IgD-negative memory B cell (primary cell): ENCODE results near the gene XPO5. TPM values are rescaled to one million over a fixed set of nuclear protein-coding genes. Genes with fewer than 3 reads are reported as not detected.
A peak's percentile ranks its signal among the peaks of the same experiment; 100 is the strongest.

Experiments used
- H3K27ac Mint-ChIP-seq, 3 donors: one replicate each; pipeline ENCODE4 v1.8.0; 2020 to 2022; ENCODE audit warnings: mild to moderate bottlenecking in 3 of 3, mixed read lengths in 3 of 3, moderate library complexity in 1 of 3
- H3K27me3 Mint-ChIP-seq: one replicate; pipeline ENCODE4 v1.8.0; 2021; ENCODE audit warnings: mixed read lengths
- H3K36me3 Mint-ChIP-seq: one replicate; pipeline ENCODE4 v1.8.0; 2020; ENCODE audit warnings: mild to moderate bottlenecking, mixed read lengths
- H3K4me1 Mint-ChIP-seq, 3 donors: one replicate each; pipeline ENCODE4 v1.8.0; 2020 to 2022; ENCODE audit warnings: mixed read lengths in 3 of 3, mild to moderate bottlenecking in 1 of 3
- H3K4me3 Mint-ChIP-seq, 4 donors: one replicate each; pipeline ENCODE4 v1.8.0; 2020 to 2022; ENCODE audit warnings: mild to moderate bottlenecking in 4 of 4, mixed read lengths in 4 of 4, moderate library complexity in 3 of 4
- H3K9me3 Mint-ChIP-seq, 3 donors: one replicate each; pipeline ENCODE4 v1.8.0; 2020 to 2021; ENCODE audit warnings: mixed read lengths in 3 of 3, mild to moderate bottlenecking in 1 of 3
- polyA plus RNA-seq: library from polyadenylated mRNA; unstranded; fragments of 300-500 nt; fragmentation: Illumina TruSeq; gene quantifications from one replicate; pipeline ENCODE4 v1.2.3, GENCODE V29; 2021

Gene XPO5
- polyA plus RNA-seq, 1 donor from 2014 or later: 7.7 TPM

DNA sequence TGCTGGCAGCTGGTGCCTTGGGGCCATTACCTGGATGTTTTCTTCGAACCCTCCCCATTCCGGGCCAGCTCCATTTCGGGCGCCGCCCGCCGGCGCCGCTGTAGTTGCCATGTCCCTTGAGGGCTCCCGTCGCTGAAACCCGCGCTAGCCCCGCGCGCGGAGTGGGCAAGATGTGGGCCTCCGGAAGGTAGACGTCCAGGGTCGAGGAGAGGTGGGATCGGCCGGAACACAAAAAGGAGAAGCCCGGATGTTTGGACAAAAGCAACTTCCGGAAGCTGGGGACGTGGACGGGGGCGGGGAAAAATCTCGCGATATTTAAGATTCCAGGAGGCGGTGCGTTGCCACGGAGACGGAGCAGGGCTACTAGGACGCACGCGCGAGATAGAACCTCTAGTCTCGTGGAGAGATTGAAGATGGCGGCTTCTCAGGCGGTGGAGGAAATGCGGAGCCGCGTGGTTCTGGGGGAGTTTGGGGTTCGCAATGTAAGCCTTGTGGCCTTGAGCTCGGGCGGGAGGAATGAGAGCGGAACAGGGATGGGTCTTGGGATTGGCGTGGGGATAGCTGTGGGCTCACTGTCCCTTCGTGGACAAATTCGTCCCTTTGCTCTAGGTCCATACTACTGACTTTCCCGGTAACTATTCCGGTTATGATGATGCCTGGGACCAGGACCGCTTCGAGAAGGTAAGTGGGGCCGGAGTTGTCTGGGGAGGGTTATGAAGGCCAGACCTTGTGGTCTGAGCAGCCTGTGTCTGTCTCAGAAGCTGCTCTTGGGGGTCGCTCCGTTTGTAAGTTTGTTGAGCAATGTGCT lies 58.9 kb downstream of the XPO5 start, which contains the start of the genes POLR1C and YIPF3:
Gene POLR1C, plus strand, starts transcription at position 393 of the 808 bp plus-strand sequence. Its CDS starts 21 bp downstream, at position 414.
Gene YIPF3, minus strand, starts transcription at position 230 of the 808 bp plus-strand sequence. Its CDS starts 119 bp downstream, at position 111.
- Mint-ChIP-seq H3K36me3 (peaks cover 6% of the 10 kb centered on the region), H3K4me3 (no peak within 1 kb of the TSS), H3K4me1 (peaks cover 6 to 24% (median 24%) of the 10 kb centered on the region in 3 donors), H3K27me3 (no peaks in the 10 kb centered on the region), H3K27ac (no peak within 1 kb of the TSS), H3K9me3 (no peaks in the 10 kb centered on the region)

DNA sequence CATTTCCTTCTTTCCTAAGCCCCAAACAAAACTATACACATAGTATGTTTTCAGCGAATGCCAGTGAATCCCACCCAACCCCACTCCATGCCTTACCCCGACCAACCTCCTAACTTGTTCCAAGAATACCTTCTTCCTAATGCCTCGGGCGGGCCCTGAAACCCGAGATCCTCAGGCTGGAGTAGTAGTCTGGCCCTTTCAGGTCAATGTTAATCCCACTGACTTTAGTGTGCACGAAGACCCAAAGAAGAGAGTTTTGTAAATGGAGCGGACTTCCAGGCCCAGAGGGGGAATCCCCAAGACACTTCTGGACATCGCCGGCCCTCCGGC lies 59.5 kb downstream of the XPO5 start:
- peaks cover 10 to 29% (median 26%) of the 10 kb centered on the region in 3 donors for H3K4me1 Mint-ChIP-seq
- H3K36me3 Mint-ChIP-seq: peaks cover 6% of the 10 kb centered on the region
- H3K27me3 Mint-ChIP-seq: no peaks in the 10 kb centered on the region
- H3K27ac Mint-ChIP-seq: no peak overlapping the region
- H3K4me3 Mint-ChIP-seq: no peak overlapping the region
- H3K9me3 Mint-ChIP-seq: no peaks in the 10 kb centered on the region

DNA sequence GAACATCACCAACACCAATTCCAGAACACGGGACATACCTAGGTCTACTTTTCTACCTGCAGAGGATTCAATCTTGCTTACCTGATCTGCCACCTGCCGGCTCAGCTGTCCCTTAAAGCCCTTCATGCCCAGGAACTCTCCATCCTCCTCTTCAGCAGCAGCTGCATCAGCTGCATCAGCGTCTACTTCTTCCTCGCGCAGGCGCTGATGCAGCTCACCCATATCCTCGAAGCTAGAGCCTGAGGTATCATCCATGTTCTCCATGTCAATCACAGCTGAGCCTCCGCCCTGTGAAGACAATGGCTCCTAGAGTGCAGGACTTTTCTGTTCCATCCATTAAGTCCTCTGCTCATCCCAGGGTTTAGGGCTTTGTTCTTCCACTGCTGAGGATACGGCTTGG lies 60.0 kb downstream of the XPO5 start:
- Mint-ChIP-seq H3K27ac (no peak overlapping the region), H3K4me1 (peaks cover 10 to 29% (median 26%) of the 10 kb centered on the region in 3 donors), H3K27me3 (no peaks in the 10 kb centered on the region), H3K36me3 (peaks cover 6% of the 10 kb centered on the region), H3K9me3 (no peaks in the 10 kb centered on the region), H3K4me3 (no peak overlapping the region)

DNA sequence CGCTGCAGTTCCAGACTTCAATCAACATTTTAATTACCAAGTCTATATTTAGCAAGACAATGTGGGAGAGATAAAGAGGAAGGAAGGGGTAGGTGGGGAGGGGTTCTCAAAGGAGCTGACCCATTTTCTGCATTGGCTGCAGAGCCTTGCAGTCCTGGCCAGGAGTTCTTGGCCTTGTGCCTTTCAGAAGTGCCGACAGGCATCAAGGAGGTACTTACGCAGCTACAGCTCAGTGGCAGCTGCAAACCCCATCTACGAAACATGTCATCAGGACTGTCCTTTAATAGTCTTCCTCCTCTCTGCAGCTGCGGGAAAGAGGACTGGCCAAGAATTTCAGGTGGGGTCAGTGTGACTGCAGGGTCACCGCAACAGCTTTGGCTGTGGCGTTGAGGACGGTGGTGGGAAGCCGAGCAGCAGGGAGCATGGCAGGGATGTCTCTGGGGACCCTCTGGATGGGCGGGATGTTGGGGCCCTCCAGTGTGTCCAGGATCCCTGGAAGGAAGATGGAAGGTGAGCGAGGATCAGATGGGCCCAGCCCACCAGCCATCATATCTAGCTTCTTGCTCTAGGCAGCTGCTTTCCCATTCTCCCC lies 63.9 kb downstream of the XPO5 start:
- Mint-ChIP-seq H3K27ac (peak overlapping the region in 1 of 3 donors; percentile 52), H3K4me1 (peaks cover 17 to 38% (median 31%) of the 10 kb centered on the region in 3 donors), H3K36me3 (peaks cover 6% of the 10 kb centered on the region)

GRCh38 chr6:43510827-43511163 lies 65.0 kb downstream of the XPO5 start:
- Mint-ChIP-seq H3K4me1 (peaks cover 11 to 34% (median 27%) of the 10 kb centered on the region in 3 donors), H3K4me3 (peak overlapping the region; percentile 63 to 92 (median 84)), H3K36me3 (peaks cover 4% of the 10 kb centered on the region), H3K27ac (peak overlapping the region in 1 of 3 donors; percentile 63), H3K9me3 (peaks cover 0 to 2% (median 0%) of the 10 kb centered on the region in 3 donors), H3K27me3 (peaks cover 13% of the 10 kb centered on the region)

More for the DNA sequence above, 63.9 kb downstream of the XPO5 start:
- Mint-ChIP-seq H3K9me3 (peaks cover 0 to 2% (median 0%) of the 10 kb centered on the region in 3 donors), H3K27me3 (peaks cover 13% of the 10 kb centered on the region), H3K4me3 (peak overlapping the region in 1 of 4 donors; percentile 81)

- Mint-ChIP-seq H3K27ac (peak within 1 kb of the TSS in 1 of 3 donors; percentile 63), H3K36me3 (peaks cover 2% of the 10 kb centered on the region), H3K9me3 (peaks cover 0 to 2% (median 0%) of the 10 kb centered on the region in 3 donors), H3K4me1 (peaks cover 11 to 28% (median 21%) of the 10 kb centered on the region in 3 donors), H3K4me3 (peak within 1 kb of the TSS; percentile 81 to 92 (median 89)), H3K27me3 (peaks cover 13% of the 10 kb centered on the region)
Observed at GRCh38 chr6:43509984-43510826, 65.6 kb downstream of the XPO5 start, which contains the start of gene LRRC73. Gene LRRC73 (minus strand): TSS chr6:43510346. CDS start chr6:43509785, 561 bp downstream.

DNA sequence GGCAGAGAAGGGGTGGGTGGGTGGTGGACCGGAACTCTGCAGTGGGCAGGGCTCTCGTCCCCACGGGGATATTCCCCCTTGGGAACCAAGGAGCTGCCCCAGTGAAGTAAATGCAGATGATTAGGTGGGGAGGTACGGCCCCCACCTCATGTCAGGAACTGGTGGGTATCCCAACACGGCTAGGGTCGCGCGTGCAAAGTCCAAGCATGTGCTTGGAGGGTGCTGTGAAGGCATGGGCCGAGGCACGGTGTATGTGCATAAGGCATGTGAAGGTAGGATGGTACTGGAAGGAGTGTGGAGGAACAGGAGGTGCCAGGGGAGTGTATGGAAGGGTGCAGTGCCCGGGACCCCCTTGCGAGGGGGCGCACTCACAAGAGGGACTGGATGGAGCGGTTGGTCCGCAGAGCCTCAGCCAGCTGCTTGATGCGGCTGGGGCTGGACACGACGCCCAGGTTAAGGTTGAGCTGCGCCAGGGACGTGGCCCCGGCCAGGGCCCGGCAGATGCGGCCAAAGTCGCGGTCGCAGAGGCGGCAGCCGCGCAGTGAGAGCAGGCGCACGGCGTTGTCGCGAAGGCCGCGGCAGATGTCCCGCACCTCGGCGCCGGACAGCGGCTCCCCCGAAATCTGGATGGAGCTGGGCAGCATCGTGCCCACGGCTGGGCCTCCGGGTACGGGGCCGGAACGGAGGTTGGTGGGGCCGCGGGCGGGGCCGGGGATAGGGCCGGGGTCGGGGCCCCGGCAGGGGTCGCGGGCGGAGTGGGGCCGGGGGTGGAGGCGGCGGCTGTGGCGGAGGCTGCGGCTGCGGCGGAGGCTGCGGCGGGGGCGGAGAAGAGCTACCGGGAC lies 66.5 kb downstream of the XPO5 start:
- no peaks in the 10 kb centered on the region for H3K36me3 Mint-ChIP-seq
- H3K9me3 Mint-ChIP-seq: peaks cover 0 to 2% (median 0%) of the 10 kb centered on the region in 3 donors
- peaks cover 11 to 21% (median 15%) of the 10 kb centered on the region in 3 donors for H3K4me1 Mint-ChIP-seq
- peaks cover 13% of the 10 kb centered on the region for H3K27me3 Mint-ChIP-seq
- H3K27ac Mint-ChIP-seq: peak overlapping the region in 2 of 3 donors; percentile 5 to 76
- H3K4me3 Mint-ChIP-seq: peak overlapping the region; percentile 48 to 92 (median 89)

DNA sequence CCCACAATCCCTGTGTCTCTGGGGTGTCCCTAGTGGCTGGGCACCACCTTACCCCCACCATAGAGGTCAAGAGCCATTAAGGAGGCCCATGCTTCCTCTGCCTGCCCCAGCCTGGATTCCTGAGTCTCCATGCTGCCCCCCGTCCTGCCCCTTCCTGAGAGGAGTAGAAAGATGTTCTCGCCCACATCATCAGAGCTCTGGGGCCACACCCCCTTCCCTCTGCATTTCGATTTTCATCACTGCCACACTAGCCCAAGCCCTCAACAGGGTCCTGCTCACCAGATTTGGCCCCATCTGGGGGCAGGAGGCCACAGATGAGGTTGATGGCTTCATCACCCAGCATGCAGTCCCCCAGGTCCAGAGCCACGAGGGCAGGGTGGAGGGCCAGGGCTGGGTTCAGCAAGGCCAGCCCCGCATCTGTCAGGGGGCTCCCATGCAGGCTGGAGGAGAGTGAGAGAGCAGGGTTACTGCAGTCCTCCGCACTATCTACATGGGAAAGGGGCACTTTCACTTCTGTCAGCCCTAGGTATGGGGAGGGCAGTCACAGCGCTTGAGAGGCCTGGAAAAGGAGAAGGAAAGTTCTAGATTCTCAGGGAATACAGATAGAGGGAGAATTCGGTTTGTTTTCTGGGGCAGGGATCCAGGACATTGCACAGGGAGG lies 67.2 kb downstream of the XPO5 start:
- Mint-ChIP-seq H3K27ac (peak overlapping the region in 2 of 3 donors; percentile 5 to 76), H3K9me3 (peaks cover 0 to 2% (median 0%) of the 10 kb centered on the region in 3 donors), H3K27me3 (peaks cover 13% of the 10 kb centered on the region), H3K4me3 (peak overlapping the region; percentile 48 to 92 (median 89)), H3K4me1 (peaks cover 11 to 18% (median 11%) of the 10 kb centered on the region in 3 donors), H3K36me3 (no peaks in the 10 kb centered on the region)

GRCh38 chr6:43506667-43507471 lies 69.0 kb downstream of the XPO5 start:
- Mint-ChIP-seq H3K4me3 (peak overlapping the region in 1 of 4 donors; percentile 73), H3K27me3 (peaks cover 13% of the 10 kb centered on the region), H3K9me3 (peaks cover 0 to 2% (median 0%) of the 10 kb centered on the region in 3 donors), H3K4me1 (peaks cover 9 to 15% (median 11%) of the 10 kb centered on the region in 3 donors), H3K36me3 (no peaks in the 10 kb centered on the region), H3K27ac (peak overlapping the region in 1 of 3 donors; percentile 77)

DNA sequence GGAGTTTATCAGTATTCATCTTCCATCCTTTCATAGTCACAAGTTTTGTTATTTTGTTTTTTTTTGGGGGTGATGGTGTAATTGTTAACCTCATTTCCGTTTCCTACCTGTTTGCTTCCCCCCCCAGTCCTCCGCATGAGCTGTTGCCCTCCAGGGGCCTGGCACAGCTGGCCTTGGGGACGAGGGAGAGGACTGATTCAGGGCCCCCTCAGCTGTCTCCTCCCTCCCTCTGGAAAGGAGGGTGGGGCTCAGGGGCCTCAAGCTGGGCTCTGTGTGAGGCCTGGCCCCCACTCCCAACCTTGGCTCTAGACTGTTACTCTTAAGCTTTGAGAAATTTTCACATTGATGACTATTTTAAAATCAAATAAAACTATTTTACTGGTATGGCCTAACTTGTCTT lies 69.7 kb downstream of the XPO5 start:
- Mint-ChIP-seq H3K4me3 (no peak overlapping the region), H3K4me1 (peaks cover 7 to 11% (median 7%) of the 10 kb centered on the region in 3 donors), H3K9me3 (peaks cover 0 to 2% (median 0%) of the 10 kb centered on the region in 3 donors), H3K27ac (peak overlapping the region in 1 of 3 donors; percentile 77), H3K27me3 (peaks cover 13% of the 10 kb centered on the region), H3K36me3 (peaks cover 1% of the 10 kb centered on the region)

DNA sequence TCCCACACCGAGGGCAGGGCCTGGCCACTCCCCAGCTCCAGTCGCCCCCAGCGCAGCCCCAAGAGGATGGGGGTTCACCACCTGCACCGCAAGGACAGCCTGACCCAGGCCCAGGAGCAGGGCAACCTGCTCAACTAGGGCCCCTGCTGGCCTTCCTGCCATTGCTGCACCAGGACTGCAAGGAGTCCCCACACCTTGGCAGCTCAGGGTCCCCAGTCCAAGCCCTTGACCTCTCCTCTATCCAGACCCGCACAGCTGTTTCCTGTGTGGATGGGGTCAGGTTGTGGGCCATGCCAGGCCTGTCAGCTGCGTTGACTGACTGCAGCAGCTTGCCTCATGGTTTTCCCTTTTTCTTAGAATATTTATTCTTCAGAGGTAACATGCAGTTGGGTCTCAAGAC lies 70.1 kb downstream of the XPO5 start:
- peaks cover 1% of the 10 kb centered on the region for H3K36me3 Mint-ChIP-seq
- H3K4me1 Mint-ChIP-seq: peaks cover 7 to 11% (median 7%) of the 10 kb centered on the region in 3 donors
- H3K27ac Mint-ChIP-seq: peak overlapping the region in 1 of 3 donors; percentile 57
- peaks cover 0 to 2% (median 0%) of the 10 kb centered on the region in 3 donors for H3K9me3 Mint-ChIP-seq
- peaks cover 13% of the 10 kb centered on the region for H3K27me3 Mint-ChIP-seq
- H3K4me3 Mint-ChIP-seq: no peak overlapping the region

DNA sequence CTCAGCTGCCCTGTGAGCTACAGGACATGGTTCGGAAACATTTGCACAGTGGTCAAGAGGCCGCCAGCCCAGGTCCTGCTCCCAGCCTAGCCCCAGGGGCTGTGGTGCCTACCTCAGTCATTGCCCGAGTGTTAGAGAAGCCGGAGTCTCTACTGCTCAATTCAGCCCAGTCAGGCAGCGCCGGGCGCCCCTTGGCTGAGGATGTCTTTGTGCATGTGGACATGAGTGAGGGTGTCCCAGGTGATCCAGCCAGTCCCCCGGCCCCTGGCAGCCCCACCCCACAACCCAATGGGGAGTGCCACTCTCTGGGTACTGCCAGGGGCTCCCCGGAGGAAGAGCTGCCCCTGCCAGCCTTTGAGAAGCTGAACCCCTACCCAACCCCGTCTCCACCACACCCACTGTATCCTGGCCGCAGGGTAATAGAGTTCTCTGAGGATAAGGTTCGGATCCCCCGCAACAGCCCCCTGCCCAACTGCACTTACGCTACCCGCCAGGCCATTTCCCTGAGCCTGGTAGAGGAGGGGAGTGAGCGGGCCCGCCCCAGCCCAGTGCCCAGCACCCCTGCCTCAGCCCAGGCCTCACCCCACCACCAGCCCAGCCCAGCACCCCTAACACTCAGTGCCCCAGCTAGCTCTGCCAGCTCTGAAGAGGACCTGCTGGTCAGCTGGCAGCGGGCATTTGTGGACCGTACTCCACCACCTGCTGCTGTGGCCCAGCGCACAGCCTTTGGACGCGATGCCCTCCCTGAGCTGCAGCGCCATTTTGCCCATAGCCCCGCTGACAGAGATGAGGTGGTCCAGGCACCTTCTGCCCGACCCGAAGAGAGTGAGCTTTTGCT lies 70.9 kb downstream of the XPO5 start:
- Mint-ChIP-seq H3K27me3 (peaks cover 13% of the 10 kb centered on the region), H3K27ac (peak overlapping the region in 1 of 3 donors; percentile 57), H3K4me1 (peaks cover 7 to 11% (median 7%) of the 10 kb centered on the region in 3 donors), H3K4me3 (no peak overlapping the region), H3K9me3 (peaks cover 0 to 2% (median 0%) of the 10 kb centered on the region in 3 donors), H3K36me3 (peaks cover 1% of the 10 kb centered on the region)
